ENCODE measurements around the gene SEPSECS.

SEPSECS gene

GRCh38 chr4:25159837-25160713, at the start of gene SEPSECS:
Gene SEPSECS, minus strand, starts transcription at chr4:25160449. Its CDS starts 80 bp downstream, at chr4:25160369.
- DNase-seq (ENCODE audit: low read depth in 2 of 2) = peak; percentile 89 to 90

DNA sequence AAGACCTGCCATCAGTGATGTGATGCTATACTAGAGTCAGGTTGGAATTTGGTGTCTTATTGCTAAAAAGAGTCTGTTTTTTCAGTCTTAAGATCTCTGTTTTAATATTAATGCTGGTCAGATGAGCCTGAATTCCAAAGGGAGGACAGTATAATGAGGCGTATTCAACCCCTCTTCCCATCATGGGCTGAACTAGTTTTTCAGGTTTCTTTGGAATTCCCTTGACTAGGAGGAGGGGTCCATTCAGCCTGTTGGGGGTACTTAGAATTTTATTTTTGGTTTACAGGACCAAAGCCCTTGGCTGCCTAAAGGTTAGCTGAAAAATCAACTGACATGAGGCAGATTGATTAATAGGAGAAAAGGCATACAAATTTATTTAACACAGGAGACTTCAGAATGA, 49.5 kb upstream of the SEPSECS start:
- no peak for DNase-seq (ENCODE audit: low read depth in 2 of 2)

GRCh38 chr4:25207997-25208396, 47.7 kb upstream of the SEPSECS start:
- DNase-seq (ENCODE audit: low read depth in 2 of 2) = no peak

DNA sequence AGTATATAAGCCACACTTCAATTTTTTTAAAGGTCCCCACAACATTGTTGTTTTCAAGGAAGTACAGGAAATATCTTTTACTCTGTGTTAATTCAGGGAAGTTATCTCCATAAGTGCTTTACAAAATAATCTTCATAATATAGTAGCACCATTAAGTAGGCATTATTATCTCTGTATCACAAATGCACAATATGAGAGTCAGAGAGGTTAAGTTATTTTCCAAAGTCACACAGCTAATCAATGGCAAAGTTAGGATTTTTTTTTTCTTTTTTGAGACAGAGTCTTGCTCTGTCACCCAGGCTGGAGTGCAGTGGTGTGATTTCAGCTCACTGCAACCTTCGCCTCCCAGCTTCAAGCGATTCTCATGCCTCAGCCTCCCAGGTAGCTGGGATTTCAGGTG, 38.5 kb upstream of the SEPSECS start:
- DNase-seq (ENCODE audit: low read depth in 2 of 2) = no peak

GRCh38 chr4:25190407-25190806, 30.2 kb upstream of the SEPSECS start:
- no peak for DNase-seq (ENCODE audit: low read depth in 2 of 2)

- no peak for DNase-seq (ENCODE audit: low read depth in 2 of 2)
Measured at GRCh38 chr4:25184056-25184455, 23.8 kb upstream of the SEPSECS start.

GRCh38 chr4:25182937-25183336, 22.7 kb upstream of the SEPSECS start:
- no peak for DNase-seq (ENCODE audit: low read depth in 2 of 2)

DNA sequence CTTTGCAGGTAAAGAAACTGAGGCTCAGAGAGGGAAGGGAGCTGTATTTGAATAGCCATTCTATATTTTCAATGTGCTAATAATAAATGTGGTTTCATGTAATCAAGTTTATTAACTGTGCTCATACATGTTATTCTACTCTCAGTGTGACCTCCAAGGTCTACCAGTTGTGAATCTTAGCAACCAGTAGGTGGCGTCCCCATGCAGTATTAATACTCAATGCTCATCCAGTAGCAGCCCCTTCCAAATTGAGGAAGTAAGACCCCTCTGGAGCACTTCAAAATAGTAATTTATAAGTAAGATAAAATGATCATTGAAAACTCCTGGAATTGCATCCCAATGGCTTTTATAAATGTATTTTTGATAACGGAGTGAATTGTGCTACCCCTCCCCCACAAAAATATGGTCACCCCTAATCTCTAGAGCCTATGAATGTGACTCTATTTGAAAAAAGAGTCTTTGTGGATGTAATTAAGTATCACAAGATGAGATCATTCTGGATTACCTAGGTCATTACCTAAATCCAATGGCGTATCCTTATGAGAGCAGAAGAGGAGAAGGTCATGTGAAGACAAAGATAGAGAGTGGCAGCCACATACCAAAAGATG, 20.4 kb upstream of the SEPSECS start:
- DNase-seq (ENCODE audit: low read depth in 2 of 2) = peak in 1 of 2 experiments; percentile 4

GRCh38 chr4:25178838-25179261, 18.6 kb upstream of the SEPSECS start:
- DNase-seq (ENCODE audit: low read depth in 2 of 2) = no peak

- DNase-seq (ENCODE audit: low read depth in 2 of 2) = no peak
Measured at GRCh38 chr4:25177147-25177546, 16.9 kb upstream of the SEPSECS start.

GRCh38 chr4:25174674-25175073, 14.4 kb upstream of the SEPSECS start:
- DNase-seq (ENCODE audit: low read depth in 2 of 2) = no peak

GRCh38 chr4:25172961-25173915, 13.0 kb upstream of the SEPSECS start:
- peak; percentile 97 to 98 for DNase-seq (ENCODE audit: low read depth in 2 of 2)

GRCh38 chr4:25171201-25171865, 11.1 kb upstream of the SEPSECS start:
- peak in 1 of 2 experiments; percentile 7 for DNase-seq (ENCODE audit: low read depth in 2 of 2)

DNA sequence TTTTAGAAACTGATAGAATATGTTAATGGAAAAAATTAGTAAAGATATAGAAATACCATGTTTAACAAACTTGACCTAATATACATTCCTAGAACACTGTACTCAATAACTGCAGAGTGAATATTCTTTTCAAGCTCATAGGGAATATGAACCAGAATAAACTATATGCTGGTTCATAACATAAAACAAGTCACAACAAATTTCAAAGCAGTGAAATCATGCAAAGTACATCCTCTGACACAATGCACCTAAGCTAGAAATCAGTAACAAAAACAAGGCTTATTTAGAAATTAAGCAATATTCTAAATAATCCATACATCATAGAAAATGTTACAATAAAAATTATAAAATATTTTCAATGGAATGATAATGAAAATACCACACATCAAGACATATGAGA, 9.2 kb upstream of the SEPSECS start:
- no peak for DNase-seq (ENCODE audit: low read depth in 2 of 2)

GRCh38 chr4:25165916-25166315, 5.7 kb upstream of the SEPSECS start:
- DNase-seq (ENCODE audit: low read depth in 2 of 2) = no peak

GRCh38 chr4:25163196-25163595, 2.9 kb upstream of the SEPSECS start:
- DNase-seq (ENCODE audit: low read depth in 2 of 2) = no peak

DNA sequence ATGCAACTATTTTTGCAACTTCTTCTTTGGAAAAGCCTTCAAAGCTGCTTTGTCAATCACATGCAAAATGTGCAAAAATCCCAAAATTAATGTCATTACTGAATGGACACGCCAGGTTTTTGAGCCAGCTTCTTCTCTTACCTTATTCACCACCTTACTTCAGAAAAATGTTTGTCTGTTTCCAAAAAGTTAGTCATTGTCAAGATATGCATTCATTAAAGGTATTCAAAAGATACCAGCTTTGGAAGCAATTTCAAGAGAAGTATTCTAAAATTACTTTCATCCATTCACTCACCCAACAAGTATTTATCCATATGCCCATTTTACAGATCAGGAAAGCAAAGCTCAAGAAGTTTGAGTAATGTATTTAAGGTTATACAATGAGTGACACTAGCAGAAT, 2.3 kb upstream of the SEPSECS start:
- no peak for DNase-seq (ENCODE audit: low read depth in 2 of 2)

- no peak for DNase-seq (ENCODE audit: low read depth in 2 of 2)
Measured at GRCh38 chr4:25161593-25161950, 1.3 kb upstream of the SEPSECS start.

GRCh38 chr4:25160714-25161592, 704 bp upstream of the SEPSECS start:
- no peak for DNase-seq (ENCODE audit: low read depth in 2 of 2)

GRCh38 chr4:25158817-25159216, 1.4 kb downstream of the SEPSECS start:
- no peak for DNase-seq (ENCODE audit: low read depth in 2 of 2)

GRCh38 chr4:25157081-25157480, 3.2 kb downstream of the SEPSECS start:
- no peak for DNase-seq (ENCODE audit: low read depth in 2 of 2)

Measured in fibroblast of skin of left biceps (primary cell).